HepG2 (cell line): ENCODE results near the gene GDF7. TPM values are rescaled to one million over a fixed set of nuclear protein-coding genes. Genes with fewer than 3 reads are reported as not detected.

Experiments used
- BHLHE40 ChIP-seq: IDR thresholded peaks from 2 replicates; pipeline ENCODE4 v1.6.1; 2011; ENCODE audit warnings: low read length, improper control_type of control experiment
- CEBPG ChIP-seq: IDR thresholded peaks from 2 replicates; pipeline ENCODE4 v1.6.1; 2016
- HES4 ChIP-seq: sonication (generic); formaldehyde crosslinking; IDR thresholded peaks from 2 replicates; pipeline ENCODE4 v1.9.0; 2021; ENCODE audit warnings: mild to moderate bottlenecking, missing genetic modification reagents, borderline replicate concordance
- HMG20A ChIP-seq: IDR thresholded peaks from 2 replicates; pipeline ENCODE4 v1.6.1; 2016; ENCODE audit warnings: borderline replicate concordance
- MAFF ChIP-seq: IDR thresholded peaks from 2 replicates; pipeline ENCODE4 v1.6.1; 2011; ENCODE audit warnings: low read depth, low read length, improper control_type of control experiment
- PHF5A ChIP-seq: IDR thresholded peaks from one replicate; pipeline ENCODE4 v1.6.1; 2018; ENCODE audit warnings: low read depth, missing genetic modification reagents; ENCODE audit not compliant: unreplicated experiment
- SNAI1 ChIP-seq: sonication (generic); formaldehyde crosslinking; IDR thresholded peaks from 2 replicates; pipeline ENCODE4 v1.5.0; 2020; ENCODE audit warnings: mild to moderate bottlenecking, missing genetic modification reagents, borderline replicate concordance
- TSC22D2 ChIP-seq: sonication (generic); formaldehyde crosslinking; IDR thresholded peaks from 2 replicates; pipeline ENCODE4 v1.5.1; 2020; ENCODE audit warnings: missing genetic modification reagents, mild to moderate bottlenecking, borderline replicate concordance
- ZNF232 ChIP-seq: sonication (generic); formaldehyde crosslinking; IDR thresholded peaks from 2 replicates; pipeline ENCODE4 v1.4.0; 2020; ENCODE audit warnings: missing genetic modification reagents, borderline replicate concordance
- ZNF556 ChIP-seq: sonication (generic); formaldehyde crosslinking; IDR thresholded peaks from 2 replicates; pipeline ENCODE4 v1.4.0; 2020; ENCODE audit warnings: mild to moderate bottlenecking, missing genetic modification reagents, borderline replicate concordance
- ZNF660 ChIP-seq: sonication (generic); formaldehyde crosslinking; IDR thresholded peaks from 2 replicates; pipeline ENCODE4 v1.5.1; 2020; ENCODE audit warnings: mild to moderate bottlenecking, low read depth, missing genetic modification reagents, borderline replicate concordance
- ZNF780A ChIP-seq: sonication (generic); formaldehyde crosslinking; IDR thresholded peaks from 2 replicates; pipeline ENCODE4 v1.8.0; 2022; ENCODE audit warnings: mild to moderate bottlenecking, missing genetic modification reagents, moderate library complexity
- polyA plus RNA-seq, 8 experiments: library from polyadenylated mRNA; depleted of rRNA in 3 of 8; stranded (reverse) in 7 of 8; unstranded in 1 of 8; fragments of >200 nt; fragmentation: Illumina TruSeq in 4 of 8; extraction: Trizol in 4 of 8; gene quantifications; 2 replicates each; pipeline versions ENCODE4 v1.2.1 to v1.2.3, GENCODE V29; 2011 to 2016; ENCODE audit warnings: low read depth in 4 of 8, missing spikeins in 1 of 8, mixed read lengths in 1 of 8; ENCODE audit not compliant: insufficient read depth in 1 of 8
- total RNA-seq, 5 experiments: library from RNA; depleted of rRNA; stranded (reverse); fragments of >200 nt; fragmentation: Illumina TruSeq; extraction: Trizol; gene quantifications; 2 replicates each; pipeline ENCODE4 v1.2.3, GENCODE V29; 2016; ENCODE audit warnings: low read depth in 1 of 5
- TF ChIP-seq, protein P1 (sequence below): sonication (generic); formaldehyde crosslinking; IDR thresholded peaks from 2 replicates; pipeline ENCODE4 v1.4.0; 2020; ENCODE audit warnings: mild to moderate bottlenecking, missing genetic modification reagents
- TF ChIP-seq, protein P2 (sequence below): fragments of 450-650 bp; IDR thresholded peaks from 2 replicates; pipeline ENCODE4 v1.6.1; 2017; ENCODE audit warnings: mild to moderate bottlenecking
- TF ChIP-seq, protein P3 (sequence below): sonication (generic); formaldehyde crosslinking; IDR thresholded peaks from 2 replicates; pipeline ENCODE4 v1.8.0; 2022; ENCODE audit warnings: mild to moderate bottlenecking, missing genetic modification reagents; ENCODE audit not compliant: insufficient replicate concordance

Gene GDF7
- total and polyA plus RNA-seq, 2 of the 13 experiments (the other 11 are each of a cell fraction or from before 2014, with no cell fraction given), result 1.6 to 15.0 TPM

DNA sequence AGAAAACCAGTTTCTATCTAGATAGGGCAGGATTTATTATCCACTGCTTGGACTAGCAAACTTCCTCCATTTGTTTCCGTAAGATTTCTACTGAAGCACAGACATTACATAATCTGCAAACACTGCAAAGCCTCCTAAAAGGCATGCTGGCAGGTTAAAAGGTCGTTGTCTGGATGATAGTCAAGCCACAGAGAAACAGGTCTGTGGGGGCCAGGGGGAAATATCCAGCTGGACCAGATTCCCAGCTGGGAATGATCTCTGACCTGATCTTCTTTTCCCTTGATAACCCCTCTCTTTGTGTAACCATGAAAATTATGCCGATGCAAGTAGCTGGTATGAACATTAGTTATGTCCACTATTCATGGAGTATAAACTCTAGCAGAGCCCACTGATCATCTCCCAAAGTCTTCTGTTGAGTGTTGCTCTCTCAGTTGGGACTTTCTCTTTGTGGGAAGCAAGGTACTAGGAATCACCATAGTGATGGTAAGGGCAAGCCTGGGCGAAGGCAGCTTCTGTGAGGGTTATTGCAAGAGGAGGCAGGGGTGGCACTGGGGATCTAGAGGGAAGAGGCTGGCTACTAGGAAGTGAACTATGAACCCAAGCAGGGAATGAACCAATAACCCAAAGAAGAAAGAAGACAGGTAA is 61.3 kb downstream of the GDF7 start (continued):
- TF ChIP-seq, protein P1, sequence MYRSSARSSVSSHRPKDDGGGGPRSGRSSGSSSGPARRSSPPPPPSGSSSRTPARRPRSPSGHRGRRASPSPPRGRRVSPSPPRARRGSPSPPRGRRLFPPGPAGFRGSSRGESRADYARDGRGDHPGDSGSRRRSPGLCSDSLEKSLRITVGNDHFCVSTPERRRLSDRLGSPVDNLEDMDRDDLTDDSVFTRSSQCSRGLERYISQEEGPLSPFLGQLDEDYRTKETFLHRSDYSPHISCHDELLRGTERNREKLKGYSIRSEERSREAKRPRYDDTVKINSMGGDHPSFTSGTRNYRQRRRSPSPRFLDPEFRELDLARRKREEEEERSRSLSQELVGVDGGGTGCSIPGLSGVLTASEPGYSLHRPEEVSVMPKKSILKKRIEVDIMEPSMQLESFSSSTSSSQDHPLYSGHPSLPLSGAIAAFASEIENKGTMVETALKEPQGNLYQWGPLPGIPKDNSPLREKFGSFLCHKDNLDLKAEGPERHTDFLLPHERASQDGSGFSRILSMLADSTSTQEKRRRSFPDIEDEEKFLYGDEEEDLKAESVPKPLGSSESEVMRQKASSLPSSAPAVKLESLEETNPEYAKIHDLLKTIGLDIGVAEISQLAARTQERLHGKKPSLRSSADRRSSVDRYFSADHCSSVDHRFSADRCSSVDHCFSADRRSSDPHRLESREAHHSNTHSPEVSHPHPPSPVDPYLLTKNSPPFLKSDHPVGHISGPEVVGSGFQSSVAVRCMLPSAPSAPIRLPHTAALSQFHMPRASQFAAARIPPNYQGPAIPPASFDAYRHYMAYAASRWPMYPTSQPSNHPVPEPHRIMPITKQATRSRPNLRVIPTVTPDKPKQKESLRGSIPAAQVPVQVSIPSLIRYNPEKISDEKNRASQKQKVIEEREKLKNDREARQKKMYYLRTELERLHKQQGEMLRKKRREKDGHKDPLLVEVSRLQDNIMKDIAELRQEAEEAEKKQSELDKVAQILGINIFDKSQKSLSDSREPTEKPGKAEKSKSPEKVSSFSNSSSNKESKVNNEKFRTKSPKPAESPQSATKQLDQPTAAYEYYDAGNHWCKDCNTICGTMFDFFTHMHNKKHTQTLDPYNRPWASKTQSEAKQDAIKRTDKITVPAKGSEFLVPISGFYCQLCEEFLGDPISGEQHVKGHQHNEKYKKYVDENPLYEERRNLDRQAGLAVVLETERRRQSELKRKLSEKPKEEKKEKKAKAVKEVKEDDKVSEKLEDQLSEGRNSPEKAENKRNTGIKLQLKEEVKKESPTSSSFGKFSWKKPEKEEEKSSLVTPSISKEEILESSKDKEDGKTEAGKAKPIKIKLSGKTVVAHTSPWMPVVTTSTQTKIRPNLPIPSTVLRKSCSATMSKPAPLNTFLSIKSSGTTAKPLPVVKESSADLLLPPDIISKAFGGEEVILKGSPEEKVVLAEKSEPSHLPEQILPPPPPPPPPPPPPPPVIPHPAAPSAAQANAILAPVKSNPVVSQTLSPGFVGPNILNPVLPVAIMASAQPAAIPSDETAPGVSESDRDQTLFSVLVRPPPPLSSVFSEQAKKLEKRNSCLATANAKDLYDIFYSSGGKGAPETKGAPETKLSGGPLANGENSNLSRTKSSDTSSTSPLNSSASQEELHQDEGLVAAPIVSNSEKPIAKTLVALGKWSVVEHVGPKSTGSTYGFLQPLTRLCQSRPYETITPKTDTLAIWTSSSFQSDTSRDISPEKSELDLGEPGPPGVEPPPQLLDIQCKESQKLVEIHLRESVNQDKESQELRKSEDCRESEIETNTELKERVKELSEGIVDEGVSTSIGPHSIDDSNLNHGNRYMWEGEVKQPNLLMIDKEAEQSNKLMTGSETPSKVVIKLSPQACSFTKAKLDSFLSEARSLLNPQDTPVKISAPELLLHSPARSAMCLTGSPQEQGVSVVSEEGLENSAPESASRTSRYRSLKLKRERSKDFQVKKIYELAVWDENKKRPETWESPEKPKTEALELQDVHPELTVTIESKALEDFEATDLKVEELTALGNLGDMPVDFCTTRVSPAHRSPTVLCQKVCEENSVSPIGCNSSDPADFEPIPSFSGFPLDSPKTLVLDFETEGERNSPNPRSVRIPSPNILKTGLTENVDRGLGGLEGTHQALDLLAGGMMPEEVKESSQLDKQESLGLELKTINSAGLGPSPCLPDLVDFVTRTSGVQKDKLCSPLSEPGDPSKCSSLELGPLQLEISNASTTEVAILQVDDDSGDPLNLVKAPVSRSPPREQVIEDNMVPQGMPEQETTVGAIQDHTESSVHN (CRISPR knock-in tag), result no peak
- TF ChIP-seq ZNF556 (CRISPR knock-in tag) (peak; percentile 85; the same call in 1 of the 2 replicates), BHLHE40 (peak; percentile 62), ZNF232 (CRISPR knock-in tag) (peak; percentile 55; the same call in 1 of the 2 replicates), CEBPG (CRISPR knock-in tag) (peak; percentile 88), SNAI1 (CRISPR knock-in tag) (0 out of 2 replicates have a peak, but pooled peaks have one; percentile 76), ZNF660 (CRISPR knock-in tag) (no peak), ZNF780A (no peak), HMG20A (CRISPR knock-in tag) (peak; percentile 92), MAFF (0 out of 2 replicates have a peak, but pooled peaks have one; percentile 15), PHF5A (CRISPR knock-in tag) (peak; percentile 62), TSC22D2 (CRISPR knock-in tag) (peak; percentile 75; the same call in 1 of the 2 replicates), HES4 (CRISPR knock-in tag) (peak; percentile 72; the same call in 1 of the 2 replicates)
- TF ChIP-seq, protein P2, sequence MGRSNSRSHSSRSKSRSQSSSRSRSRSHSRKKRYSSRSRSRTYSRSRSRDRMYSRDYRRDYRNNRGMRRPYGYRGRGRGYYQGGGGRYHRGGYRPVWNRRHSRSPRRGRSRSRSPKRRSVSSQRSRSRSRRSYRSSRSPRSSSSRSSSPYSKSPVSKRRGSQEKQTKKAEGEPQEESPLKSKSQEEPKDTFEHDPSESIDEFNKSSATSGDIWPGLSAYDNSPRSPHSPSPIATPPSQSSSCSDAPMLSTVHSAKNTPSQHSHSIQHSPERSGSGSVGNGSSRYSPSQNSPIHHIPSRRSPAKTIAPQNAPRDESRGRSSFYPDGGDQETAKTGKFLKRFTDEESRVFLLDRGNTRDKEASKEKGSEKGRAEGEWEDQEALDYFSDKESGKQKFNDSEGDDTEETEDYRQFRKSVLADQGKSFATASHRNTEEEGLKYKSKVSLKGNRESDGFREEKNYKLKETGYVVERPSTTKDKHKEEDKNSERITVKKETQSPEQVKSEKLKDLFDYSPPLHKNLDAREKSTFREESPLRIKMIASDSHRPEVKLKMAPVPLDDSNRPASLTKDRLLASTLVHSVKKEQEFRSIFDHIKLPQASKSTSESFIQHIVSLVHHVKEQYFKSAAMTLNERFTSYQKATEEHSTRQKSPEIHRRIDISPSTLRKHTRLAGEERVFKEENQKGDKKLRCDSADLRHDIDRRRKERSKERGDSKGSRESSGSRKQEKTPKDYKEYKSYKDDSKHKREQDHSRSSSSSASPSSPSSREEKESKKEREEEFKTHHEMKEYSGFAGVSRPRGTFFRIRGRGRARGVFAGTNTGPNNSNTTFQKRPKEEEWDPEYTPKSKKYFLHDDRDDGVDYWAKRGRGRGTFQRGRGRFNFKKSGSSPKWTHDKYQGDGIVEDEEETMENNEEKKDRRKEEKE, result no peak
- TF ChIP-seq, protein P3, sequence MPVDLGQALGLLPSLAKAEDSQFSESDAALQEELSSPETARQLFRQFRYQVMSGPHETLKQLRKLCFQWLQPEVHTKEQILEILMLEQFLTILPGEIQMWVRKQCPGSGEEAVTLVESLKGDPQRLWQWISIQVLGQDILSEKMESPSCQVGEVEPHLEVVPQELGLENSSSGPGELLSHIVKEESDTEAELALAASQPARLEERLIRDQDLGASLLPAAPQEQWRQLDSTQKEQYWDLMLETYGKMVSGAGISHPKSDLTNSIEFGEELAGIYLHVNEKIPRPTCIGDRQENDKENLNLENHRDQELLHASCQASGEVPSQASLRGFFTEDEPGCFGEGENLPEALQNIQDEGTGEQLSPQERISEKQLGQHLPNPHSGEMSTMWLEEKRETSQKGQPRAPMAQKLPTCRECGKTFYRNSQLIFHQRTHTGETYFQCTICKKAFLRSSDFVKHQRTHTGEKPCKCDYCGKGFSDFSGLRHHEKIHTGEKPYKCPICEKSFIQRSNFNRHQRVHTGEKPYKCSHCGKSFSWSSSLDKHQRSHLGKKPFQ (CRISPR knock-in tag), result peak; percentile 28
